CD14-positive monocyte (primary cell): Measurements from ENCODE around the gene FAM120A. TPM values are rescaled to one million over a fixed set of nuclear protein-coding genes. Genes with fewer than 3 reads are reported as not detected.

Experiments
- DNase-seq, 3 donors: peaks; one replicate each; pipeline ENCODE4 v3.0.0-alpha.2; 2011 to 2022
- H2AFZ ChIP-seq: 2 replicates; pipeline ENCODE4 v1.6.0; 2012; ENCODE audit warnings: mild to moderate bottlenecking, low read depth, low read length, inconsistent platforms; ENCODE audit not compliant: insufficient read depth, poor library complexity, severe bottlenecking
- H3K27ac ChIP-seq, 2 donors: 1 replicate in 1 of 2; 2 replicates in 1 of 2; pipeline ENCODE4 v1.5.1; 2012 to 2013; ENCODE audit warnings: low read length in 2 of 2, control low read depth in 1 of 2, inconsistent platforms in 1 of 2, low read depth in 1 of 2, mild to moderate bottlenecking in 1 of 2
- H3K27me3 ChIP-seq, 2 donors: one replicate each; pipeline versions ENCODE4 v1.6.0 to v1.6.1; 2011 to 2013; ENCODE audit warnings: low read length in 2 of 2; ENCODE audit not compliant: control insufficient read depth in 2 of 2, insufficient read depth in 2 of 2
- H3K36me3 ChIP-seq, 2 donors: replicated peaks in 1 of 2; 1 replicate in 1 of 2; 2 replicates in 1 of 2; pipeline versions ENCODE4 v1.5.1 to v1.6.1; 2012 to 2013; ENCODE audit warnings: low read length in 2 of 2, control low read depth in 1 of 2, inconsistent platforms in 1 of 2, mild to moderate bottlenecking in 1 of 2; ENCODE audit not compliant: insufficient read depth in 2 of 2, control insufficient read depth in 1 of 2
- H3K4me1 ChIP-seq, 2 donors: 1 replicate in 1 of 2; 2 replicates in 1 of 2; pipeline versions ENCODE4 v1.5.1 to v1.6.1; 2012 to 2013; ENCODE audit warnings: low read length in 2 of 2, control low read depth in 1 of 2, inconsistent platforms in 1 of 2, mild to moderate bottlenecking in 1 of 2, moderate library complexity in 1 of 2; ENCODE audit not compliant: insufficient read depth in 2 of 2, control insufficient read depth in 1 of 2
- H3K4me2 ChIP-seq: replicated peaks from 2 replicates; pipeline ENCODE3; 2012; ENCODE audit warnings: low read length, moderate library complexity, mild to moderate bottlenecking; ENCODE audit not compliant: poor library complexity, severe bottlenecking; ENCODE audit errors: extremely low read depth
- H3K4me3 ChIP-seq, 3 experiments: fragments of 200-600 bp in 1 of 3; sonication (generic) in 1 of 3; replicated peaks in 1 of 3; 1 replicate in 2 of 3; 2 replicates in 1 of 3; pipeline ENCODE4 v1.5.1; 2011 to 2013; ENCODE audit warnings: low read length in 3 of 3, mild to moderate bottlenecking in 3 of 3, control low read depth in 2 of 3, low read depth in 2 of 3, inconsistent platforms in 1 of 3, moderate library complexity in 1 of 3
- H3K79me2 ChIP-seq: 2 replicates; pipeline ENCODE4 v1.6.0; 2012; ENCODE audit warnings: mild to moderate bottlenecking, control low read depth, inconsistent platforms, low read length, moderate library complexity; ENCODE audit not compliant: insufficient read depth
- H3K9ac ChIP-seq: 2 replicates; pipeline ENCODE4 v1.6.0; 2017; ENCODE audit warnings: low read length, mild to moderate bottlenecking; ENCODE audit not compliant: insufficient read depth, poor library complexity, severe bottlenecking
- H3K9me3 ChIP-seq, 2 donors: replicated peaks in 1 of 2; 1 replicate in 1 of 2; 2 replicates in 1 of 2; pipeline versions ENCODE4 v1.5.1 to v1.6.1; 2012 to 2013; ENCODE audit warnings: low read length in 2 of 2, control low read depth in 1 of 2; ENCODE audit not compliant: control insufficient read depth in 1 of 2, insufficient read depth in 1 of 2
- H4K20me1 ChIP-seq: 2 replicates; pipeline ENCODE4 v1.6.0; 2012; ENCODE audit warnings: mild to moderate bottlenecking, low read length, control low read depth, moderate library complexity; ENCODE audit not compliant: insufficient read depth
- H3K27ac Mint-ChIP-seq, 7 donors: one replicate each; pipeline ENCODE4 v1.8.0; 2020; ENCODE audit warnings: mild to moderate bottlenecking in 7 of 7, mixed read lengths in 7 of 7, moderate library complexity in 6 of 7, inconsistent platforms in 2 of 7
- H3K27me3 Mint-ChIP-seq, 3 donors: one replicate each; pipeline ENCODE4 v1.8.0; 2021 to 2022; ENCODE audit warnings: low read depth in 3 of 3, mild to moderate bottlenecking in 3 of 3, mixed read lengths in 3 of 3, moderate library complexity in 3 of 3, inconsistent platforms in 1 of 3
- H3K36me3 Mint-ChIP-seq, 2 donors: one replicate each; pipeline ENCODE4 v1.8.0; 2020; ENCODE audit warnings: mixed read lengths in 2 of 2, inconsistent platforms in 1 of 2, mild to moderate bottlenecking in 1 of 2
- H3K4me1 Mint-ChIP-seq: one replicate; pipeline ENCODE4 v1.8.0; 2020; ENCODE audit warnings: mild to moderate bottlenecking, mixed read lengths
- H3K4me3 Mint-ChIP-seq, 2 donors: one replicate each; pipeline ENCODE4 v1.8.0; 2020; ENCODE audit warnings: mild to moderate bottlenecking in 2 of 2, mixed read lengths in 2 of 2, moderate library complexity in 1 of 2
- H3K9me3 Mint-ChIP-seq, 7 donors: one replicate each; pipeline ENCODE4 v1.8.0; 2020 to 2022; ENCODE audit warnings: mixed read lengths in 7 of 7, mild to moderate bottlenecking in 6 of 7, moderate library complexity in 6 of 7, inconsistent platforms in 2 of 7
- CTCF ChIP-seq: fragments of 200-600 bp; IDR thresholded peaks from one replicate; pipeline ENCODE4 v1.8.0; 2022; ENCODE audit warnings: antibody characterized with exemption, mild to moderate bottlenecking
- WGBS: methylation state at CpG from one replicate; pipeline ENCODE4 v1.1.5; 2013; ENCODE audit warnings: missing lambda C conversion rate; ENCODE audit not compliant: insufficient coverage; 5-methylcytosine and 5-hydroxymethylcytosine counted together
- intact Hi-C, 2 donors: fragments of 100-400 bp; cut with micrococcal nuclease; formaldehyde crosslinking; loops; one replicate each; pipeline versions ENCODE4 v1.15.0 to v1.15.1; 2023
- polyA plus RNA-seq, 3 donors: library from polyadenylated mRNA; depleted of rRNA in 1 of 3; unstranded in 2 of 3; stranded (reverse) in 1 of 3; fragments of 300-500 nt in 2 of 3; fragments of >200 nt in 1 of 3; fragmentation: Illumina TruSeq in 2 of 3; gene quantifications; 1 replicate in 2 of 3; 2 replicates in 1 of 3; pipeline ENCODE4 v1.2.3, GENCODE V29; 2012 to 2021

Gene FAM120A
- polyA plus RNA-seq, 3 donors = 10.4 to 76.6 (median 12.7) TPM

- peaks cover 0 to 2% (median 1%) of the 10 kb centered on the region in 3 donors for H3K27me3 Mint-ChIP-seq
- Histone ChIP-seq H2AFZ (no peak overlapping the region), H3K27ac (peak overlapping the region; percentile 6 to 44), H3K4me1 (peaks cover 33 to 44% of the 10 kb centered on the region in 2 donors), H3K36me3 (peaks cover 0 to 6% of the 10 kb centered on the region in 2 donors), H3K27me3 (no peaks in the 10 kb centered on the region), H3K4me2 (peak overlapping the region; percentile 40), H3K9ac (no peak overlapping the region), H4K20me1 (no peaks in the 10 kb centered on the region), H3K9me3 (no peaks in the 10 kb centered on the region), H3K79me2 (no peaks in the 10 kb centered on the region), H3K4me3 (peak overlapping the region in 1 of 3 experiments; percentile 33)
- H3K4me3 Mint-ChIP-seq = no peak overlapping the region
- H3K36me3 Mint-ChIP-seq = peaks cover 3 to 13% of the 10 kb centered on the region in 2 donors
- WGBS = 0% methylated on average over 1 of the region's 1 CpG
- peak overlapping the region in 6 of 7 donors; percentile 23 to 59 (median 38) for H3K27ac Mint-ChIP-seq
- intact Hi-C loops = loop anchor here (5.0 to 10.0 kb wide), 9 partner anchors 62 to 895 kb away; partner anchors contain the start of genes BICD2 (in 1 of the 2), CARD19 (in 1 of the 2), FAM120A (in 1 of the 2) and FAM120AOS (in 1 of the 2)
- DNase-seq = peak in 2 of 3 donors; percentile 40 to 42
- H3K4me1 Mint-ChIP-seq = peaks cover 44% of the 10 kb centered on the region
- peaks cover 2 to 9% (median 7%) of the 10 kb centered on the region in 7 donors for H3K9me3 Mint-ChIP-seq
- no peak for TF ChIP-seq CTCF
These were observed 118.2 kb downstream of the FAM120A start for GRCh38 chr9:93569621-93570174.

- Histone ChIP-seq H3K9ac (no peak overlapping the region), H3K36me3 (no peaks in the 10 kb centered on the region), H3K27me3 (no peaks in the 10 kb centered on the region), H2AFZ (no peak overlapping the region), H3K79me2 (peaks cover 16% of the 10 kb centered on the region), H3K4me2 (no peak overlapping the region), H3K4me3 (no peak overlapping the region), H3K4me1 (peaks cover 31 to 41% of the 10 kb centered on the region in 2 donors), H4K20me1 (no peaks in the 10 kb centered on the region), H3K27ac (no peak overlapping the region), H3K9me3 (no peaks in the 10 kb centered on the region)
- intact Hi-C loops = no loop called here
- Mint-ChIP-seq H3K9me3 (peaks cover 2 to 9% (median 7%) of the 10 kb centered on the region in 7 donors), H3K4me3 (no peak overlapping the region), H3K4me1 (peaks cover 42% of the 10 kb centered on the region), H3K27ac (no peak overlapping the region), H3K36me3 (peaks cover 3 to 8% of the 10 kb centered on the region in 2 donors), H3K27me3 (peaks cover 0 to 2% (median 1%) of the 10 kb centered on the region in 3 donors)
- no peak for TF ChIP-seq CTCF
- no peak for DNase-seq
- whole genome bisulfite sequencing = no CpG with 5 or more reads among the region's 2 CpGs
These were observed 120.7 kb downstream of the FAM120A start for GRCh38 chr9:93572221-93572620.
